Progenitor cell of endocrine pancreas (in vitro differentiated cells): ENCODE measurements around the gene CDC42BPB. TPM values are rescaled to one million over a fixed set of nuclear protein-coding genes. Genes with fewer than 3 reads are reported as not detected.

ENCODE experiments used
- DNase-seq: peaks from one replicate; pipeline ENCODE4 v3.0.0; 2021; ENCODE audit warnings: low spot score; ENCODE audit not compliant: unreplicated experiment
- H3K27ac Mint-ChIP-seq: 2 replicates; pipeline ENCODE4 v1.8.0; 2021; ENCODE audit warnings: mild to moderate bottlenecking, moderate library complexity, mixed read lengths
- H3K27me3 Mint-ChIP-seq: 2 replicates; pipeline ENCODE4 v1.8.0; 2021; ENCODE audit warnings: mixed read lengths
- H3K36me3 Mint-ChIP-seq: 2 replicates; pipeline ENCODE4 v1.8.0; 2022; ENCODE audit warnings: mixed read lengths; ENCODE audit not compliant: insufficient read depth
- H3K4me1 Mint-ChIP-seq: 2 replicates; pipeline ENCODE4 v1.8.0; 2021; ENCODE audit warnings: low read depth, mixed read lengths
- H3K4me3 Mint-ChIP-seq: 2 replicates; pipeline ENCODE4 v1.8.0; 2021; ENCODE audit warnings: low read depth, mild to moderate bottlenecking, moderate library complexity, mixed read lengths
- H3K9me3 Mint-ChIP-seq: 2 replicates; pipeline ENCODE4 v1.8.0; 2021; ENCODE audit warnings: low read depth, mixed read lengths
- total RNA-seq: library from RNA; stranded (reverse); gene quantifications from 2 replicates; pipeline ENCODE4 v1.2.1, GENCODE V29; 2021
- TF ChIP-seq, protein P1 (sequence below): fragments of 200-600 bp; sonication (generic); IDR thresholded peaks from one replicate; pipeline ENCODE4 v1.5.0; 2021; ENCODE audit warnings: antibody characterized with exemption, mild to moderate bottlenecking; ENCODE audit not compliant: unreplicated experiment

Gene CDC42BPB
- total RNA-seq, 1 donor from 2014 or later, result 105 TPM

GRCh38 chr14:102947321-102948103 lies 109.8 kb downstream of the CDC42BPB start:
- Mint-ChIP-seq H3K4me3 (no peak overlapping the region), H3K27ac (no peak overlapping the region)

DNA sequence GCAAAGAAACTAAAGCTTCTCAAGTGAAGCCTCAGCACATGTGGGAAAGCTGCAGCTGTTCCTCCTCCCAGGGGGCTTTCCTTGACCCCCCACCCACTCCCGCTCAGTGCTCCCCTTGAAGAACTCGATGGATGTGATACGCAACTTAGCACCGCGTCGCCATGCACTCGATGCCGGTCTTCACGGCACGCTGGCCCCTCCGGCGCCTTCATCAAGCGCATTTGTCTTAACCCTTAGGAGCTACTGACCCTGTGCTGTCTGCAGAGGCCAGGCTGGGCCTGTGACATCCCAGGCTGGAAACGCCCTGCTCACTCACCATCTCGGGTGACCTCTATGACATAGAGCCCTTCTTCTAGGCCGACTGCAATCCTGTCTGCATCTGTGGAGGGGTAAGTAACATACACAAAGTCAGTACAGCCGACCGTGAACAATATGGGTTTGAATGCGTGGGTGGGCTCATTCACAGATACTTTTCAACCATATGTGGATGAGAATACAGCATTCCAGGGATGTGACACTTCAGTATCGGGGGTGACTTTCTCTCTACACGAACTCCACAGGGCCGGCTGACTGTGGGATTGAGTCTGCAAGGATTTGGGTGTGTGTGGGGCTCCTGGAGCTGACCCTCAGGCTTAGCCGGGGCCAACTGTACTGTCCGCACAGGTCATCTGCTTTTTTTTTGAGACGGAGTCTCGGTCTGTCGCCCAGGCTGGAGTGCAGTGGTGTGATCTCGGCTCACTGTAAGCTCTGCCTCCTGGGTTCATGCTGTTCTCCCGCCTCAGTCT lies 111.8 kb downstream of the CDC42BPB start:
- no peaks in the 10 kb centered on the region for H3K4me1 Mint-ChIP-seq
- no peaks in the 10 kb centered on the region for H3K9me3 Mint-ChIP-seq
- no peaks in the 10 kb centered on the region for H3K27me3 Mint-ChIP-seq
- TF ChIP-seq, protein P1, sequence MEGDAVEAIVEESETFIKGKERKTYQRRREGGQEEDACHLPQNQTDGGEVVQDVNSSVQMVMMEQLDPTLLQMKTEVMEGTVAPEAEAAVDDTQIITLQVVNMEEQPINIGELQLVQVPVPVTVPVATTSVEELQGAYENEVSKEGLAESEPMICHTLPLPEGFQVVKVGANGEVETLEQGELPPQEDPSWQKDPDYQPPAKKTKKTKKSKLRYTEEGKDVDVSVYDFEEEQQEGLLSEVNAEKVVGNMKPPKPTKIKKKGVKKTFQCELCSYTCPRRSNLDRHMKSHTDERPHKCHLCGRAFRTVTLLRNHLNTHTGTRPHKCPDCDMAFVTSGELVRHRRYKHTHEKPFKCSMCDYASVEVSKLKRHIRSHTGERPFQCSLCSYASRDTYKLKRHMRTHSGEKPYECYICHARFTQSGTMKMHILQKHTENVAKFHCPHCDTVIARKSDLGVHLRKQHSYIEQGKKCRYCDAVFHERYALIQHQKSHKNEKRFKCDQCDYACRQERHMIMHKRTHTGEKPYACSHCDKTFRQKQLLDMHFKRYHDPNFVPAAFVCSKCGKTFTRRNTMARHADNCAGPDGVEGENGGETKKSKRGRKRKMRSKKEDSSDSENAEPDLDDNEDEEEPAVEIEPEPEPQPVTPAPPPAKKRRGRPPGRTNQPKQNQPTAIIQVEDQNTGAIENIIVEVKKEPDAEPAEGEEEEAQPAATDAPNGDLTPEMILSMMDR, result no peak
- peaks cover 14% of the 10 kb centered on the region for H3K36me3 Mint-ChIP-seq
- no peak overlapping the region for H3K27ac Mint-ChIP-seq
- no peak overlapping the region for H3K4me3 Mint-ChIP-seq
- DNase-seq, result no peak

More at GRCh38 chr14:102947321-102948103, 109.8 kb downstream of the CDC42BPB start:
- TF ChIP-seq, protein P1, result no peak
- Mint-ChIP-seq H3K27me3 (no peaks in the 10 kb centered on the region), H3K9me3 (no peaks in the 10 kb centered on the region), H3K4me1 (no peaks in the 10 kb centered on the region), H3K36me3 (peaks cover 22% of the 10 kb centered on the region)
- no peak for DNase-seq

- H3K27ac Mint-ChIP-seq, result no peak overlapping the region
Measured at GRCh38 chr14:102944448-102945330, 112.7 kb downstream of the CDC42BPB start.

GRCh38 chr14:102943979-102944378 lies 113.4 kb downstream of the CDC42BPB start:
- Mint-ChIP-seq H3K9me3 (no peaks in the 10 kb centered on the region), H3K27me3 (no peaks in the 10 kb centered on the region), H3K27ac (no peak overlapping the region), H3K36me3 (peaks cover 20% of the 10 kb centered on the region), H3K4me3 (no peak overlapping the region), H3K4me1 (no peaks in the 10 kb centered on the region)
- TF ChIP-seq, protein P1, result no peak
- no peak for DNase-seq

More at GRCh38 chr14:102944448-102945330, 112.7 kb downstream of the CDC42BPB start:
- Mint-ChIP-seq H3K4me1 (no peaks in the 10 kb centered on the region), H3K9me3 (no peaks in the 10 kb centered on the region), H3K4me3 (no peak overlapping the region), H3K27me3 (no peaks in the 10 kb centered on the region), H3K36me3 (peaks cover 19% of the 10 kb centered on the region)
- TF ChIP-seq, protein P1, result no peak
- no peak for DNase-seq

DNA sequence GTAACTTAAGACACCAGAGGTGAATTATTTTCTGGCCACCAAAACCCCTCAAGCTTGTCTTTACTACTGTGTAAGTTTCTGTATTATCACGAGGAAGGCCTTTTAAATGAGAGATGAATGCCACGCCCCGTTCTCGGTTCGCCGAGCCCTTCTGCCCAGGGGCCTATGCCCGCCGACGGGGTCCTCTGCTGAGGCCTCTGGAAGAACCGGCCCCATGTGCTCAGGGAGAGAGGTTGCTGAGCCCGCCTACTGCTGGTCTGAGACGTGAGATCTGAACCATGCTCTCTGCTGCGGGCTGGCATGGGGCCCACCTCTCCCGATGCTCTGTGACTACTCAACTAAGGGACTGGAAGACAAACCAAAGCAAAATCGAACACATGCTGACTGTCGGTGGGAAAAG lies 113.9 kb downstream of the CDC42BPB start:
- Mint-ChIP-seq H3K4me3 (no peak overlapping the region), H3K27me3 (no peaks in the 10 kb centered on the region), H3K27ac (no peak overlapping the region), H3K4me1 (no peaks in the 10 kb centered on the region), H3K9me3 (no peaks in the 10 kb centered on the region), H3K36me3 (peaks cover 20% of the 10 kb centered on the region)
- TF ChIP-seq, protein P1, result no peak
- DNase-seq, result no peak
